Measurements from ENCODE around the gene MAP7D3.
"Not testable (repeated sequence)": the region's sequence is repeated elsewhere in the genome, so short reads cannot be mapped to it uniquely, and the experiment has no call there.

MAP7D3 gene

DNA sequence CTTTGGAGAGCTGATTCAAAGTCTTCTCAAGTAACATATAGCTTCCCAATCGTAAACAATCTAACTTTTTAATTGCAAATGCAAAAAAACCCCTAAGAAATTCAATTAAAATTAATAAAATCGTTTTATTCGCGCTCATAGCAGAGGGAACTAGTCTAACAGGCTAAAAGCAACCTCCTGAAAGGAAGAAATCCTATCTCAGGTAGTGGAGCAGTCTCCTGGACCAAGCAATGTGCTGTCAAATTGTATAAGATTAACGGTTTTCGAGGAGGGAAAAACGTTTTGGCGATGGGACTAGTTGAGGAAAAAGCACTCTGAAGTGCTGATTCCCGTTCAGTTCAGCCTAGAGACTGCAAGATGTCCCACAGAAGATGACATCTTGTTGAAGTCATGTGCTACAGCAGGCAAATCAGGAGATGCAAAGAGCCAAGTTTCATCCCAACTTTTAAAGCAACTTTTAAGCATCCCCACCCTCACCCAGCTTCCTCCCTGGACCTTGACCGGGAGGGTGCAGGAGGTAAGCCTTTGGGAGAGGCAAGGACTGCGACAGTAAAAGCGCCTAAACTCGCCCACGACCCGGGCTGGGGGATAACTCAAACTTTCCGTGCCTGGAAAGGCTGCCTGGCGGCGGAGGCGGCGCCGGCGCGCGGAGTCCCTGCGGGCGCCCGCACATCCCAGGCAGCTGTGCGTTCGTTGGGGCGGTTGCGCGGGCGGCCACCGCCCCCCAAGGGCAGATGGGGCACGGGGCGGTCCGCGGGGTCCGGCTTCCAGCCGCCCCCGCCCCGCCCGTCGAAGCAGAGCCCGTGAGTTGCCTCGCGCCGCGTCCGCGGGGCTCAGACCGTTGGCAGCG, 784 bp downstream of the MAP7D3 start:
- H3K9me3 ChIP-seq (ENCODE audit: control insufficient read depth, low read length): no peaks in the 10 kb centered on the region
- no peak overlapping the region for H3K27ac ChIP-seq (ENCODE audit: low read depth, low read length, severe bottlenecking)
- WGBS, 2 experiments (ENCODE audit: insufficient coverage in 2 of 2): 1 to 5% methylated on average over 10 to 25 of the region's 53 CpGs
- peaks cover 3% of the 10 kb centered on the region for H3K4me1 ChIP-seq (ENCODE audit: control insufficient read depth, insufficient read depth, low read length, poor library complexity, severe bottlenecking)
- peak overlapping the region; percentile 57 for H3K4me3 ChIP-seq (ENCODE audit: extremely low read depth, insufficient read depth, low read length, poor library complexity, severe bottlenecking)
- H3K36me3 ChIP-seq (ENCODE audit: control insufficient read depth, insufficient read depth, low read length): peaks cover 4% of the 10 kb centered on the region

DNA sequence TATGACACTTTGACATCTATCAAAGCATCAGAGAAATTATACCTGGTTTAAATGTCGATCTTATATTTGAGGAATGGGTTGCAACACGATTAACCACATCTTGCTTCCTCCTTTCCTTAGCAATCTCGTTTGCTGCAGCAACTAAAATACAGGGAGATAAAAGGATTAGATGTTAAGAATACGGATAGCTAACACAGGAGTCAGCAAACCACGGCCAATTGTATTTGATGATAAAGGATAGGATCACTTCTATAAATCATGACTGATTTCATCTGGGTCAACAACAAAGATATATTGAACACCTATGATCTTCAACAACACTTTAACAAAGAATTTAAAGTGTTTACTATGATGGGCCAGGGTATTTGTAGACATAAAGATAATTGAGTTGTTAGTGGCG, 5.0 kb downstream of the MAP7D3 start:
- H3K36me3 ChIP-seq (ENCODE audit: control insufficient read depth, insufficient read depth, low read length): peaks cover 18% of the 10 kb centered on the region
- WGBS, 2 experiments (ENCODE audit: insufficient coverage in 2 of 2): no CpG with 5 or more reads among the region's 6 CpGs
- no peaks in the 10 kb centered on the region for H3K9me3 ChIP-seq (ENCODE audit: control insufficient read depth, low read length)

DNA sequence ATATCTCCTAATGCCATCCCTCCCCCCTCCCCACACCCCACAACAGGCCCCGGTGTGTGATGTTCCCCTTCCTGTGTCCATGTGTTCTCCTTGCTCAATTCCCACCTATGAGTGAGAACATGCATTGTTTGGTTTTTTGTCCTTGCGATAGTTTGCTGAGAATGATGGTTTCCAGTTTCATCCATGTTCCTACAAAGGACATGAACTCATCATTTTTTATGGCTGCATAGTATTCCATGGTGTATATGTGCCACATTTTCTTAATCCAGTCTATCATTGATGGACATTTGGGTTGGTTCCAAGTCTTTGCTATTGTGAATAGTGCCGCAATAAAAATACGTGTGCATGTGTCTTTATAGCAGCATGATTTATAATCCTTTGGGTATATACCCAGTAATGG, 13.4 kb downstream of the MAP7D3 start:
- H3K36me3 ChIP-seq (ENCODE audit: control insufficient read depth, insufficient read depth, low read length); H3K9me3 ChIP-seq (ENCODE audit: control insufficient read depth, low read length); H3K4me3 ChIP-seq (ENCODE audit: extremely low read depth, insufficient read depth, low read length, poor library complexity, severe bottlenecking); H3K27ac ChIP-seq (ENCODE audit: low read depth, low read length, severe bottlenecking); H3K4me1 ChIP-seq (ENCODE audit: control insufficient read depth, insufficient read depth, low read length, poor library complexity, severe bottlenecking): not testable (repeated sequence)
- WGBS, 2 experiments (ENCODE audit: insufficient coverage in 2 of 2): no CpG with 5 or more reads among the region's 4 CpGs

More for the DNA sequence above, 5.0 kb downstream of the MAP7D3 start:
- H3K4me3 ChIP-seq (ENCODE audit: extremely low read depth, insufficient read depth, low read length, poor library complexity, severe bottlenecking): no peak overlapping the region
- no peak overlapping the region for H3K27ac ChIP-seq (ENCODE audit: low read depth, low read length, severe bottlenecking)
- peaks cover 3% of the 10 kb centered on the region for H3K4me1 ChIP-seq (ENCODE audit: control insufficient read depth, insufficient read depth, low read length, poor library complexity, severe bottlenecking)

DNA sequence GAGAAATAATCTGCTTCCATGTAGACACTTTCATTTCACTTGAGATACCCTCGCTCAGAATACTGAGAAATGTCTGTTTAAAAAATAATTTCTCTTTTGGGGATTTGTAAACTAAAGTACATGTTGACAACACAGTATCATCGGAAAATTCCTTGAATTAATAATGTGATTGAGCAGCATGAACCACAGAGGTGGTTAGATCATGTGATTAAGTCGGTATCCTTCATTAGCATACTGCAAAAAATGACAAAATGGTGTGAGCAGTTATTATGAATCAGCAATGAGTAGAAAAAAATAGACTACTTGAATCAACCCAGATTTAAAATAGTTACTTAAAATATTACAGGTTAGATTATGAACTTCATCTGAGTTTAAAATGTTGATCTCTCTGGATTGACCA, 14.1 kb downstream of the MAP7D3 start:
- WGBS, 2 experiments (ENCODE audit: insufficient coverage in 2 of 2): 100% methylated on average over 1 of the region's 3 CpGs; no CpG with 5 or more reads in 1 of the 2 experiments
- Histone ChIP-seq H3K27ac (ENCODE audit: low read depth, low read length, severe bottlenecking) (no peak overlapping the region), H3K4me3 (ENCODE audit: extremely low read depth, insufficient read depth, low read length, poor library complexity, severe bottlenecking) (no peak overlapping the region), H3K9me3 (ENCODE audit: control insufficient read depth, low read length) (no peaks in the 10 kb centered on the region), H3K4me1 (ENCODE audit: control insufficient read depth, insufficient read depth, low read length, poor library complexity, severe bottlenecking) (no peaks in the 10 kb centered on the region), H3K36me3 (ENCODE audit: control insufficient read depth, insufficient read depth, low read length) (peaks cover 10% of the 10 kb centered on the region)

DNA sequence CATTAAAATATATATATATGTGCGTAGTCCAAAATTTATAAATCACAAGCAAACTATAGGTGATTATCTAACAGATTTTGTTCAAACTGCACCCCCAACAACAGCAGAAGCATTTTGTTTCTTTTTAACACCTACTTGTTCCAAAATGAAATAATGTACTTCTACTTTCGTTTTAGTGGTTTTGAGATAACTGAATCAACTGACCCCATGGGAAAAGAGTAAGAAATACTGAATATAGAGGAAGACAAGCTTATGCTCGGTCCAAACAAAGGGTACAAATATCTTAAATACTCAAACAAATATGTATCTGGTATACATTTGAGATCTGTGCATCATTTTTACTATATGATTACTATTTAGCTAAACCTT, 22.4 kb downstream of the MAP7D3 start:
- Histone ChIP-seq H3K9me3 (ENCODE audit: control insufficient read depth, low read length) (no peaks in the 10 kb centered on the region), H3K4me1 (ENCODE audit: control insufficient read depth, insufficient read depth, low read length, poor library complexity, severe bottlenecking) (no peaks in the 10 kb centered on the region), H3K36me3 (ENCODE audit: control insufficient read depth, insufficient read depth, low read length) (peaks cover 15% of the 10 kb centered on the region), H3K27ac (ENCODE audit: low read depth, low read length, severe bottlenecking) (no peak overlapping the region), H3K4me3 (ENCODE audit: extremely low read depth, insufficient read depth, low read length, poor library complexity, severe bottlenecking) (no peak overlapping the region)
- WGBS, 2 experiments (ENCODE audit: insufficient coverage in 2 of 2): no CpG with 5 or more reads among the region's 3 CpGs

DNA sequence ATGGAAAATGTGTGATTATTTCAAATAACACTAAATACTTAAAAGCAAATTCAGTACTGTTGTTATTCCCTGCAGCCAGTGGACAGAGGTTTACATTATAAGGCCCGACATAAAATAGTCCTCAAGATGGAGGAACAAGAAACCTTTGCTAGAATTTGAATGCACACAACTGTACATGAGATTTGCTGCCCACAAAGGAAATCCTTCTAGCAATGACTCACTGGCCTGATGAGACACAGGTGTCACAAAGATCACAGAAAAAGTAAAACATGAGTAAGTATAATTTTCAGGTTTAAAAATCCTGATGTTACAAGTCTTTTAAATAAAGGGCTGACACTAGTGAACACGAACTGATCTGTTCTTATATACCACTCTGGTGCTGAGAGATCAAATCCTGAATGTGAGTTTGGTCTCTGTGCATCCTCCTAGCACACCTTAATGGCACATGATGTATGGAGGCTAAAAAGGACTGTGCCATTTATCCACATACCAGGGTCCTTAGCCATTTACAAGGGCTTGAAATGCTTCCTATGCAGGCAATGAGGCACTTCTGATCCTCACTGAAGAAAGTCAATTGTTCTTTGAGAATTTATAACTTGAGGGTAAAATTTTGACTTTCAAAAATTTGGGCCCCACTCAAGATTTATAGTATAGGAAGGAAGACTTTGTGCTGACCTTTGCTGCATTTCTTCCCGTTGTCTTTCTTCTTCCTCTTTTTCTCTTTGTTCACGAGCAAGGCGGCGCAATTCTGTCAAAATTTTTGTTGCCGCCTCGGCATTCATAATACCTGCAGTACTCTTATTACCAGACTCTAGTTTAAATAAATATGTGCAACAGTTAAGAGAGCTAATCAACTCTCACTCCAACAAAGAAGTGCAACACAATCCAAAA, 23.0 kb downstream of the MAP7D3 start:
- no peaks in the 10 kb centered on the region for H3K9me3 ChIP-seq (ENCODE audit: control insufficient read depth, low read length)
- peaks cover 19% of the 10 kb centered on the region for H3K36me3 ChIP-seq (ENCODE audit: control insufficient read depth, insufficient read depth, low read length)
- 80% methylated on average over 1 of the region's 8 CpGs; no CpG with 5 or more reads in 1 of the 2 experiments for WGBS, 2 experiments (ENCODE audit: insufficient coverage in 2 of 2)
- H3K4me3 ChIP-seq (ENCODE audit: extremely low read depth, insufficient read depth, low read length, poor library complexity, severe bottlenecking): no peak overlapping the region
- H3K4me1 ChIP-seq (ENCODE audit: control insufficient read depth, insufficient read depth, low read length, poor library complexity, severe bottlenecking): no peaks in the 10 kb centered on the region
- H3K27ac ChIP-seq (ENCODE audit: low read depth, low read length, severe bottlenecking): no peak overlapping the region

DNA sequence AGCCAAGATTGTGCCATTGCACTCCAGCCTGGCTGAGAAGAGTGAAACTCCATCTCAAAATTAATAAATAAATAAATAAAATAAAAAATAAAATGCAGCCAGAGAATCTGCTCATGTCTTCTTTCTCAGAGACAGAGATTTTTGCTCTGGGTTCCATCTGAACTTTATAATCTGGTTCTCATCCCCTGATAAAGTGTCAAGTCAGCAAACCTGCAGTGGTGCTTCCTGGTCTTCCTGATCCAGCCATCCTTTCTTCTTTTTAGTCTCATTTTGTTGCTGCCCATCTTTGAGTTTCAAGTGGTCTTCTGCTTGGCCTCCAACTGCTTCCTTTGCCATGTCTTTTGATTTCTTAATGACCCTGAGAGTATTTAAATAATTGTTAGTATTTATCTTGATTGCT, 24.1 kb downstream of the MAP7D3 start:
- H3K36me3 ChIP-seq (ENCODE audit: control insufficient read depth, insufficient read depth, low read length): peaks cover 27% of the 10 kb centered on the region
- no peaks in the 10 kb centered on the region for H3K9me3 ChIP-seq (ENCODE audit: control insufficient read depth, low read length)
- H3K4me1 ChIP-seq (ENCODE audit: control insufficient read depth, insufficient read depth, low read length, poor library complexity, severe bottlenecking): no peaks in the 10 kb centered on the region
- no peak overlapping the region for H3K4me3 ChIP-seq (ENCODE audit: extremely low read depth, insufficient read depth, low read length, poor library complexity, severe bottlenecking)
- no peak overlapping the region for H3K27ac ChIP-seq (ENCODE audit: low read depth, low read length, severe bottlenecking)

DNA sequence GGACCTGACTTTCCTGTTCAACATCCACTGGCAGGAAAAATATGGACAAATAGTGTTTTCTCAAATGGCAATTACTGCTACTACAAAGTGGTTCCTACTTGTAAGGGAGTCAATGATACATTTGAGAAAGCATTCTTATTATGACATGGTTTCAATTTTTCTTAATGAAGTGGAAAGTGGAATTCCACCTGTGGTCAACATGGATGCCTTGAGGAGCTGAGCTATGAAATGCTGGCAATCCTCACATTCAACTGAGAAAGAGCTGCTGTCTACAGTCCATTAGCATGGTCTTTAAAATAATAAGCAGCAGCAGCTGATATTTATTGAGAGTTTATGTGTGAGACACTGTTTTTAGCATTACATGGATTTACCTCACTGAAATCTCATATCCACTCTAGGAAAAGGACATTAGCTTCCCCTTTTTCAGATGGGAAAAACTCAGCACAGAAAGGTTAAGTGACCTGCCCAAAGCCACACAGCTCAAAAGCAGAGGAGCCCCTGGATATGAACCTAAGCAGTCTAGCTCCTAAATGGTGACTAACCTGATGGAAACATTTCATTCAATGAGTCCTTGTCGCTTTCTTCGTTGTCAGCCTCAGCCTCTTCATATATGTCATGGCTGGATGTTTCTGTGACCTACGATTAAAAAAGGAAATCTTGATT, 29.2 kb downstream of the MAP7D3 start:
- Histone ChIP-seq H3K27ac (ENCODE audit: low read depth, low read length, severe bottlenecking) (no peak overlapping the region), H3K4me3 (ENCODE audit: extremely low read depth, insufficient read depth, low read length, poor library complexity, severe bottlenecking) (no peak overlapping the region), H3K9me3 (ENCODE audit: control insufficient read depth, low read length) (no peaks in the 10 kb centered on the region), H3K36me3 (ENCODE audit: control insufficient read depth, insufficient read depth, low read length) (peaks cover 51% of the 10 kb centered on the region), H3K4me1 (ENCODE audit: control insufficient read depth, insufficient read depth, low read length, poor library complexity, severe bottlenecking) (no peaks in the 10 kb centered on the region)
- no CpG with 5 or more reads among the region's 3 CpGs for WGBS, 2 experiments (ENCODE audit: insufficient coverage in 2 of 2)

DNA sequence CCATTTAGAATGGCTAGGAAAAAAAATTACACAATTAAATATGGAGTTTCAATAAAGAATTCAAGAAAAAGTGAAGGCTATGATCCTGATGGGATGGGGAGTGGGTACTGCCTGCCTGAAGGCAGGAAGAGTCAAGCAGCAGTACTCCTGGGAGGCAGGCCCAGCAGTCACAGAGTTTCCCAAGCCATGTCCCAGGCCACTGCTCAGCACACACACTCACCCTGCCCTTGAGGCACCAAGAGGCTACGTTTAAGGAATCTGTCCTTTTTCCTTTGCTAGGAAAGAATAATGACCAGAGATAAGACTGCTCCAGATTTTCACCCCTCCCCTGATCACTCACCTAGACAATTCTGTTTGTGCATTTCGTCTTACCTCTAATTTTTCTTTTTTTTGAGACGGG, 30.2 kb downstream of the MAP7D3 start:
- H3K9me3 ChIP-seq (ENCODE audit: control insufficient read depth, low read length): no peaks in the 10 kb centered on the region
- no peak overlapping the region for H3K27ac ChIP-seq (ENCODE audit: low read depth, low read length, severe bottlenecking)
- no peak overlapping the region for H3K4me3 ChIP-seq (ENCODE audit: extremely low read depth, insufficient read depth, low read length, poor library complexity, severe bottlenecking)
- WGBS, 2 experiments (ENCODE audit: insufficient coverage in 2 of 2): 85% methylated on average over 3 of the region's 3 CpGs; no CpG with 5 or more reads in 1 of the 2 experiments
- no peaks in the 10 kb centered on the region for H3K4me1 ChIP-seq (ENCODE audit: control insufficient read depth, insufficient read depth, low read length, poor library complexity, severe bottlenecking)
- peaks cover 54% of the 10 kb centered on the region for H3K36me3 ChIP-seq (ENCODE audit: control insufficient read depth, insufficient read depth, low read length)

DNA sequence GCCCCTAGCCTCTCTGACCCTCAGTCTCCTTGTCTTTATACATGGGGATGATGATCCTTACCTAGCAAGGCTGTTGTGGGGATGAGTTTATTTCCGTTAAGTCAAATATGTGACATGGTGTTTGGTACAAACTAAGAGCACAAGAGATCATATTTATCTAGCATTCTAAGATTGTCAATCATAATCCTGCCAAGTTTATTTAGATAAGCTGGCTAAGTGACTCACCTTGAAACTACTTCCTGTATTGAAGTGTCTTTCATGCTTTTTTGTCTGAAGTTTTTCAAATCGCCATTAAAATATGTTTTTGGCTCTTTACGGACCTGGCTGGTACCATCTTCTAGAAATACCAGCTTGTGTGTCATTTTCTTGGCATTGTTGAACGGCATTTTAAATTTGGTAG, 30.7 kb downstream of the MAP7D3 start:
- H3K4me1 ChIP-seq (ENCODE audit: control insufficient read depth, insufficient read depth, low read length, poor library complexity, severe bottlenecking): no peaks in the 10 kb centered on the region
- 100% methylated on average over 1 of the region's 4 CpGs; no CpG with 5 or more reads in 1 of the 2 experiments for WGBS, 2 experiments (ENCODE audit: insufficient coverage in 2 of 2)
- no peak overlapping the region for H3K27ac ChIP-seq (ENCODE audit: low read depth, low read length, severe bottlenecking)
- H3K9me3 ChIP-seq (ENCODE audit: control insufficient read depth, low read length): no peaks in the 10 kb centered on the region
- peaks cover 53% of the 10 kb centered on the region for H3K36me3 ChIP-seq (ENCODE audit: control insufficient read depth, insufficient read depth, low read length)
- no peak overlapping the region for H3K4me3 ChIP-seq (ENCODE audit: extremely low read depth, insufficient read depth, low read length, poor library complexity, severe bottlenecking)
